ENCODE results near the gene LHX2.

Gene LHX2

DNA sequence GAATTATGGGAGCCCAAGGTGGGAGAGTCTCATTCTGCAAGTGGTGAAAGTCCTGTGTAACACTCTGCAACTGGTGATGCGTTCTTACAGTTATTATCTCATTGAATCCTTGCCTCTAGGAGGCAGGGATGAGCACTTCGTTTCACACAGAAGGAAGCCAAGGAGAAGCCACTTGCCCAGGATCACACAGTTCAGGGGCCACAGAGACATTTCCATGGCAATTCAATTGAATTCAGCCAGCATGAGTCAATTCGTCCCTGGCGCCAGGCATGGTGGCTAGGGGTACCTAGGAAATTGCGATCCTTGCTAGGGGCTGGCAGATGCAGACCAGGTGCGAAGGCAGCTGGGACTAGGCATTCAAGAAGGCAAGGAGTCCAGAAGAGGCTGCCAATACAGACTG lies 26.2 kb downstream of the LHX2 start:
- TF ChIP-seq CTCF (conservative IDR thresholded peaks at IDR 0.05; ENCODE audit: low read length), result peak; percentile 14; the same call in 1 of the 2 replicates
- no peak overlapping the region for H3K4me3 ChIP-seq (ENCODE audit: low read length)
- DNase-seq (ENCODE audit: low read depth), result peak; percentile 9

DNA sequence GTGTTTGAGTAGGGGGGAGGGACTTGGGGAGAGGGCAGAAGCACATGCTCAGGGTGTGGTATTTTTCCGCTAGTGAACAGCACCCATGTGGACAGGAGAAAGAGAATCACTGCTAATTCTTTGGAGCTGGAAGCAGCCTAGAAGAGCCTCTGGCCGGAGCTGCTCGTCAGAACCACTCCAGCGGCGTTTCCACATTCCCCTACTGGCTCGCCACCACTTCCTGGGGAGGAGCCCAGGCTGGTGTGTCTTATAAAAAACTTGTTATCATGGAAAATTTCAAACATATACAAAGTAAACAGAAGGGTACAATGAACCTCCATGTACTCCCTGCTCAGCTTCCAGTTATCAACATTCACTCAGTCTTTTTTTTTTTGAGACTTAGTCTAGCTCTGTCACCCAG lies 26.7 kb downstream of the LHX2 start:
- H3K4me3 ChIP-seq (ENCODE audit: low read length), result no peak overlapping the region
- DNase-seq (ENCODE audit: low read depth), result peak; percentile 20
- TF ChIP-seq CTCF (conservative IDR thresholded peaks at IDR 0.05; ENCODE audit: low read length), result no peak

DNA sequence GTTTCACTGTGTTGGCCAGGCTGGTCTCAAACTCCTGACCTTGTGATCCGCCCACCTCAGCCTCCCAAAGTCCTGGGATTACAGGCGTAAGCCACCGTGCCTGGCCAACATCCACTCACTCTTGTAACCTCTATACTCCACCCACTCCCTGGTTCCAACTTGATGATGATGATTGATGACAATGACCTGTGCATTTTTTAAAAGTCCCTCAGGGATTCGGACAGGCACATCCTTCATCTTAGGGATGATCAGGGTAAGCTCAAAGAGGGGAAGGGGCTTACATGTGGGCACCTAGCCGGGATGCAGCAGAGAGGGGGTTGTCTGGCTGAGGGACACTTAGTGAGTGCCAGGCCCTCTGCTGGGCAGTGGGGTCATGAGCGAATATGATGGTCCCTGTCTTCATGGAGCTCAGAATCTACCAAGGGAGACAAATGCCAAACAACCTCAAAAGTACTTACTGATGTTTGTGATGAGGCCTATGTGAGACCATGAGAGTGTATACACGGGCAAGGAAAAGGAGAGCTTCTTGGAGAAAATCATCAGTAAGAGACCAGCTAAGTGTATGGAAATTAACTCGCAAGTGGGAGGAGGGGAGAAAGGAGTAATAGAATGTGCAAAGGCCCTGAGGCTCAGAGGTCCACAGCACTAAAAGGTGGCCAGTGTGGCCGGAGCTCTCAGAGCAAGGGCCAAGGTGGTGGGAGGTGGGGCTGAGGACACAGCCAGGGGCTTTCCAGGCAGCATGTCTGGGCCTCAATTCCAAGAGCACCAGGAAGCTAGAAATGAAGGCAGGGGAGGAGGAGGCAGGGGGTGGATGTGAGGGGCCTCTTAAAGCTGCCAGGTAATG lies 27.4 kb downstream of the LHX2 start:
- TF ChIP-seq CTCF (conservative IDR thresholded peaks at IDR 0.05; ENCODE audit: low read length), result peak; percentile 5
- no peak overlapping the region for H3K4me3 ChIP-seq (ENCODE audit: low read length)
- no peak for DNase-seq (ENCODE audit: low read depth)

DNA sequence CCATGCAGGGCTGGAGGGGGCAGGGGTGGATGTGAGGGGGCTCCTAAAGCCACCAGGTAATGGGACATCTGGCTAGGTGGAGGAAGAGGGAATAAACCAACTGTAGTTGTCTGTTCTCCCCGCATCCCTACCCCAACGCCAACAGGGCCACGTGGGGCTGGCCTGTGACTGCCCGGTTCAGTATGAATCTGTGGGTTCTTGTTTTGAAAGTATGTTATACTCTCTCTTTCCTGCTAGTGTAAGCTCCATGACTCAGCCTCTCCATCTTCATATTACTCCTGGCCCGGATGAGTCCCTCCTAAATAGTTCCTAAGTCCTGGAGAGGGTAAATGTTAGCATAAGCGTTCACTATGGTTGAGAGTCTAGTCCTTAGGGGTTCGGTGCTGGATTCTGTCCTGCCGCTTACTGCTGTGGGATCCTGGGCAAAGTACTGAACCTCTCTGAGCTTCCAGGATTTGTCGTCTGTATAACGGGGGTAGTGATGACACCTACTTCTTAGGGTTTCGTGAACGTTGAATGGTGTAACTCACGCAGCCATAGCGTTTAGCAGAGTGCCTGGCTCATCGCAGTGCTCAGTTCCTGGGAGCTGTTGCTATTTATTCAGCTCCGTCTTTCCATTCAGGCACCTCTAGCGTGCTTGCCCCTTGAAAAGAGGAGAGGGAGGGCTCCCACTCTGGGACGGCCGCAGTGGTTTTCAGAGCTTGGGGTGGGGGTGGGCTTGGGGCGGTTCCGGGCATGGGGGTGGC lies 28.8 kb downstream of the LHX2 start:
- no peak for TF ChIP-seq CTCF (conservative IDR thresholded peaks at IDR 0.05; ENCODE audit: low read length)
- DNase-seq (ENCODE audit: low read depth), result peak; percentile 28
- H3K4me3 ChIP-seq (ENCODE audit: low read length), result peak overlapping the region; percentile 31

- TF ChIP-seq CTCF (conservative IDR thresholded peaks at IDR 0.05; ENCODE audit: low read length), result peak; percentile 70
- H3K4me3 ChIP-seq (ENCODE audit: low read length), result peak overlapping the region; percentile 52
- DNase-seq (ENCODE audit: low read depth), result no peak
Measured at GRCh38 chr9:124040935-124041816, 29.6 kb downstream of the LHX2 start.

DNA sequence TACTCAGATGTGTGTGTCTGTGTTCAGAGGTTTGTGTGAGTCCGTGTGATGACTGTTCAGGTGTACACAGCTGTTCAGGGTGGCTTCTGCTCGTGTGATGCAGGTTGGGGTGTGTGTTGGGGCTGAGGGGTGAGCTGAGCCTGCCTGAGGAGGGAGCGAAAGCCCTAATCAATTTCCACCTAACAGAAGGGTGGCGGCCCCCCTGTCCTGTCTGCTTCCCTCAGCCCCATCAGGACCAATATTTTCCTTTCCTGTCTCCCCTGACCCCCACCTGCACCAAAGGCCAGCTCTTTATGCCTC lies 30.2 kb downstream of the LHX2 start:
- TF ChIP-seq CTCF (conservative IDR thresholded peaks at IDR 0.05; ENCODE audit: low read length), result no peak
- DNase-seq (ENCODE audit: low read depth), result no peak
- no peak overlapping the region for H3K4me3 ChIP-seq (ENCODE audit: low read length)
